GM21825 (cell line): Measurements from ENCODE around the gene FAM83C.
A peak's percentile ranks its signal among the peaks of the same experiment; 100 is the strongest.

Experiments
- ATAC-seq: cut with Tn5 transposase; IDR thresholded peaks from one replicate; pipeline ENCODE4 v1.9.1; 2021; ENCODE audit warnings: mild to moderate bottlenecking, moderate library complexity; ENCODE audit not compliant: unreplicated experiment

The FAM83C gene

GRCh38 chr20:35284992-35285805 lies 7.0 kb downstream of the FAM83C start:
- ATAC-seq = no peak

GRCh38 chr20:35284267-35284991 lies 7.8 kb downstream of the FAM83C start, which contains the start of gene EIF6:
Gene EIF6 (minus strand): TSS chr20:35284772. CDS start chr20:35284487, 285 bp downstream.
- ATAC-seq = no peak

- no peak for ATAC-seq
Measured at GRCh38 chr20:35283441-35284266, 8.6 kb downstream of the FAM83C start.

- no peak for ATAC-seq
Measured at GRCh38 chr20:35281506-35282101, 10.6 kb downstream of the FAM83C start.

GRCh38 chr20:35280523-35280922 lies 11.7 kb downstream of the FAM83C start:
- no peak for ATAC-seq

GRCh38 chr20:35279533-35280174 lies 12.6 kb downstream of the FAM83C start:
- no peak for ATAC-seq

- no peak for ATAC-seq
Measured at GRCh38 chr20:35279040-35279439, 13.2 kb downstream of the FAM83C start.

GRCh38 chr20:35277531-35278395 lies 14.5 kb downstream of the FAM83C start, which contains the start of gene MMP24OS:
Gene MMP24OS (minus strand): TSS chr20:35278122. CDS start chr20:35277929, 193 bp downstream.
- ATAC-seq = peak; percentile 83

GRCh38 chr20:35277127-35277526 lies 15.1 kb downstream of the FAM83C start:
- no peak for ATAC-seq

GRCh38 chr20:35276408-35276807 lies 15.8 kb downstream of the FAM83C start:
- ATAC-seq = no peak

GRCh38 chr20:35275741-35276251 lies 16.4 kb downstream of the FAM83C start:
- no peak for ATAC-seq

- no peak for ATAC-seq
Measured at GRCh38 chr20:35274172-35275092, 17.8 kb downstream of the FAM83C start.

- no peak for ATAC-seq
Measured at GRCh38 chr20:35273449-35274171, 18.6 kb downstream of the FAM83C start.

GRCh38 chr20:35271904-35272303 lies 20.3 kb downstream of the FAM83C start:
- no peak for ATAC-seq

GRCh38 chr20:35271073-35271882 lies 20.9 kb downstream of the FAM83C start:
- no peak for ATAC-seq
